GM12878 (cell line): ENCODE measurements around the gene UFD1. TPM values are rescaled to one million over a fixed set of nuclear protein-coding genes. Genes with fewer than 3 reads are reported as not detected.

Experiments used
- ATAC-seq: fragments of 200-7000 bp; cut with Tn5 transposase; 3 replicates; pipeline ENCODE4 v1.9.1; 2020; ENCODE audit warnings: mild to moderate bottlenecking, moderate library complexity
- BruUV-seq: library from RNA; stranded (reverse); fragments of 400-500 nt; replicated peaks from 2 replicates; lab custom pipeline; 2021; lab: Mats Ljungman, UMichigan
- CTCF ChIA-PET: fragments of 300-600 bp; sonication (Branson Sonifier 250); formaldehyde crosslinking; extraction: SDS; loops from one replicate; lab custom pipeline; 2021; ENCODE audit warnings: inconsistent platforms; lab: Yijun Ruan, JAX
- POLR2A ChIA-PET: fragments of 350-600 bp; formaldehyde crosslinking; extraction: SDS; loops from one replicate; lab custom pipeline; 2021; ENCODE audit warnings: inconsistent platforms; lab: Charles Lee
- RAD21 ChIA-PET: fragments of 300-600 bp; sonication (Branson Sonifier 250); formaldehyde crosslinking; loops from one replicate; lab custom pipeline; 2023; ENCODE audit warnings: antibody characterized with exemption; ENCODE audit not compliant: unreplicated experiment; lab: Charles Lee
- SMC1A ChIA-PET: fragments of 300-600 bp; sonication (Branson Sonifier 250); formaldehyde crosslinking; loops from one replicate; lab custom pipeline; 2023; ENCODE audit not compliant: unreplicated experiment, uncharacterized antibody; lab: Charles Lee
- DNase-seq: peaks from one replicate; pipeline ENCODE4 v3.0.0-alpha.2; 2011; ENCODE audit warnings: low read depth, low spot score
- FAIRE-seq: peaks from 3 replicates; lab custom pipeline; 2011; peaks lifted over from hg19 to GRCh38; lab: Jason Lieb, UNC
- H2AFZ ChIP-seq: 2 replicates; pipeline ENCODE4 v1.6.0; 2011; ENCODE audit warnings: low read depth, low read length, control low read depth; ENCODE audit not compliant: control insufficient read depth
- H3K27ac ChIP-seq: 2 replicates; pipeline ENCODE4 v1.5.1; 2011; ENCODE audit warnings: control low read depth; ENCODE audit not compliant: control insufficient read depth, insufficient read depth
- H3K27me3 ChIP-seq, 2 experiments: replicated peaks in 1 of 2; 2 replicates each; pipeline versions ENCODE4 v1.6.0 to v1.6.1; 2011; ENCODE audit warnings: low read length in 1 of 2; ENCODE audit not compliant: control insufficient read depth in 2 of 2, insufficient read depth in 2 of 2
- H3K36me3 ChIP-seq, 2 experiments: 2 replicates each; pipeline ENCODE4 v1.5.1; 2011; ENCODE audit warnings: low read length in 1 of 2; ENCODE audit not compliant: control insufficient read depth in 2 of 2, insufficient read depth in 2 of 2
- H3K4me1 ChIP-seq: 2 replicates; pipeline ENCODE4 v1.6.1; 2011; ENCODE audit warnings: mild to moderate bottlenecking, low read length, moderate library complexity, mixed read lengths; ENCODE audit not compliant: control insufficient read depth, insufficient read depth
- H3K4me2 ChIP-seq: 2 replicates; pipeline ENCODE4 v1.6.0; 2011; ENCODE audit warnings: control low read depth; ENCODE audit not compliant: control insufficient read depth, insufficient read depth
- H3K4me3 ChIP-seq: fragments of 200-600 bp; sonication (generic); 2 replicates; pipeline ENCODE4 v1.5.1; 2016
- H3K79me2 ChIP-seq: 2 replicates; pipeline ENCODE4 v1.6.0; 2011; ENCODE audit warnings: low read length; ENCODE audit not compliant: control insufficient read depth, insufficient read depth
- H3K9ac ChIP-seq: 2 replicates; pipeline ENCODE4 v1.8.0; 2011; ENCODE audit warnings: low read length, control low read depth, mixed read lengths; ENCODE audit not compliant: control insufficient read depth, insufficient read depth
- H3K9me3 ChIP-seq: replicated peaks from 3 replicates; pipeline ENCODE4 v1.5.1; 2011; ENCODE audit warnings: mild to moderate bottlenecking, low read length; ENCODE audit not compliant: control insufficient read depth, insufficient read depth
- H4K20me1 ChIP-seq: 2 replicates; pipeline ENCODE4 v1.6.0; 2011; ENCODE audit not compliant: control insufficient read depth, insufficient read depth
- ASH2L ChIP-seq: fragments of 300-600, 200-600 bp; sonication (generic); IDR thresholded peaks from 2 replicates; pipeline ENCODE4 v1.6.1; 2017; ENCODE audit warnings: low read depth, mild to moderate bottlenecking, borderline replicate concordance
- GATAD2B ChIP-seq: fragments of 450-650 bp; conservative IDR thresholded peaks from 2 replicates; pipeline ENCODE4 v1.6.1; 2017; ENCODE audit warnings: low read depth, mild to moderate bottlenecking, moderate library complexity
- MEF2A ChIP-seq: IDR thresholded peaks from 2 replicates; pipeline ENCODE4 v1.6.1; 2011; ENCODE audit warnings: low read depth, mild to moderate bottlenecking, low read length, moderate library complexity; ENCODE audit not compliant: insufficient read depth
- MTA3 ChIP-seq: IDR thresholded peaks from 2 replicates; pipeline ENCODE4 v1.6.1; 2012; ENCODE audit warnings: low read length, inconsistent platforms, borderline replicate concordance
- POLR2AphosphoS2 ChIP-seq: IDR thresholded peaks from 2 replicates; pipeline ENCODE4 v1.6.1; 2011; ENCODE audit warnings: low read depth, mild to moderate bottlenecking, low read length, improper control_type of control experiment, moderate library complexity
- POLR2AphosphoS5 ChIP-seq: IDR thresholded peaks from 2 replicates; pipeline ENCODE4 v1.6.1; 2011; ENCODE audit warnings: mild to moderate bottlenecking, low read length, inconsistent platforms
- RAD21 ChIP-seq: IDR thresholded peaks from 2 replicates; pipeline ENCODE4 v1.6.1; 2011; ENCODE audit warnings: mild to moderate bottlenecking, low read depth, low read length, moderate library complexity; ENCODE audit not compliant: insufficient read depth
- SIN3A ChIP-seq: IDR thresholded peaks from 2 replicates; pipeline ENCODE4 v1.6.1; 2012; ENCODE audit warnings: low read depth, low read length, improper control_type of control experiment
- SMAD5 ChIP-seq: IDR thresholded peaks from 2 replicates; pipeline ENCODE4 v1.6.1; 2016; ENCODE audit warnings: antibody characterized with exemption, low read depth
- STAT1 ChIP-seq: fragments of 450-650 bp; conservative IDR thresholded peaks from 2 replicates; pipeline ENCODE4 v1.6.1; 2014; ENCODE audit warnings: antibody characterized with exemption, mild to moderate bottlenecking
- WRNIP1 ChIP-seq: IDR thresholded peaks from 2 replicates; pipeline ENCODE4 v1.6.1; 2011; ENCODE audit warnings: low read depth, low read length, improper control_type of control experiment, borderline replicate concordance
- WGBS: methylation state at CpG from one replicate; pipeline ENCODE4 v1.1.6; 2016; ENCODE audit warnings: low lambda C conversion rate; ENCODE audit not compliant: insufficient replicate concordance, insufficient coverage; ENCODE audit errors: missing lambda C conversion rate; 5-methylcytosine and 5-hydroxymethylcytosine counted together
- in situ Hi-C: fragments of 300-500 bp; cut with MboI; formaldehyde crosslinking; loops from 9 replicates; pipeline ENCODE4 v1.14.3; 2018; ENCODE audit warnings: mixed read lengths
- intact Hi-C: fragments of 100-400 bp; cut with micrococcal nuclease; formaldehyde crosslinking; loops from one replicate; pipeline ENCODE4 v1.14.2; 2022; ENCODE audit not compliant: unreplicated experiment
- polyA plus RNA-seq, 11 experiments: library from polyadenylated mRNA; depleted of rRNA in 4 of 11; unstranded in 6 of 11; stranded (reverse) in 5 of 11; fragments of >200 nt; fragmentation: Nextera tagmentation in 4 of 11; fragmentation: Illumina TruSeq in 1 of 11; extraction: Ambion mirVana in 4 of 11; extraction: Trizol in 1 of 11; gene quantifications; 1 replicate in 1 of 11; 2 replicates in 10 of 11; pipeline versions ENCODE4 v1.2.1 to v1.2.3, GENCODE V29; 2011 to 2016; ENCODE audit warnings: inconsistent platforms in 2 of 11, missing spikeins in 2 of 11, low read depth in 1 of 11
- total RNA-seq, 4 experiments: library from RNA; depleted of rRNA in 3 of 4; stranded (reverse); fragments of >200 nt in 3 of 4; fragmentation: Illumina TruSeq in 1 of 4; extraction: Trizol in 1 of 4; gene quantifications; 2 replicates each; pipeline versions ENCODE4 v1.2.1 to v1.2.3, GENCODE V29; 2013 to 2021
- TF ChIP-seq, protein P1 (sequence below): fragments of 450-650 bp; IDR thresholded peaks from 2 replicates; pipeline ENCODE4 v1.6.1; 2017; ENCODE audit warnings: mild to moderate bottlenecking, moderate library complexity
- TF ChIP-seq, protein P2 (sequence below): fragments of 450-650 bp; IDR thresholded peaks from 2 replicates; pipeline ENCODE4 v1.6.1; 2018; ENCODE audit warnings: borderline replicate concordance, mild to moderate bottlenecking; ENCODE audit not compliant: partially characterized antibody
- TF ChIP-seq, protein P3 (sequence below): fragments of 450-650 bp; IDR thresholded peaks from 2 replicates; pipeline ENCODE4 v1.6.1; 2017; ENCODE audit warnings: mild to moderate bottlenecking, moderate library complexity

The UFD1 gene
- total and polyA plus RNA-seq, 10 of the 15 experiments (the other 5 are each of a cell fraction or from before 2014, with no cell fraction given) = 67.2 to 143 (median 117) TPM

DNA sequence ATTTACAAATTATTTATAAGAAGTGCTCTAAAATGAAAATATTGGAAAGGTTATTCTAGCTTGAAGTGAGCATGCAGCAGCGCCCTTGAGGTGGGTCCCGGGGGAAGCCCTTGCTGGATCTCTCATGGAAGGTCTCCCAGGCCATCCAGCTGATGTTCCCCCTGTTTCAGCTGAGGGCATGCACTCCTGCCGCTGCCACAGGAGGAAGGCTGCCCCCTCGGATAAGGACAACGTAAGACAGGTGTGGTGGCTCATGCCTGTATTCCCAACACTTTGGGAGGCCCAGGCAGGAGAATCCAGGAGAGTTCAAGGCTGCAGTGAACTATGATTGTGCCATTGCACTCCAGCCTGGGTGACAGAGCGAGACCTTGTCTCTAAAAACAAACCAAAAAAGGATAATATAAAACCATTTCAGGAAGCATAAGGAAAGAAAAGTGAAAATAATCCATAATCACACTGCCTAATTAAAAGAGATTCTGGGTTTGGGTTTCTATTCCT lies 15.7 kb upstream of the UFD1 start:
- no TSS peak for BruUV-seq
- POLR2A ChIA-PET = no interaction called here
- Histone ChIP-seq H3K79me2 (no peaks in the 10 kb centered on the region), H3K27ac (no peak overlapping the region), H3K9me3 (no peaks in the 10 kb centered on the region), H3K4me2 (no peak overlapping the region), H3K9ac (no peak overlapping the region), H3K27me3 (no peaks in the 10 kb centered on the region), H3K4me1 (no peaks in the 10 kb centered on the region), H3K4me3 (no peak overlapping the region), H2AFZ (no peak overlapping the region), H4K20me1 (no peaks in the 10 kb centered on the region), H3K36me3 (peaks cover 17 to 26% of the 10 kb centered on the region in 2 experiments; a peak in 3 of 4 replicates)
- 100% methylated on average over 6 of the region's 6 CpGs for WGBS
- CTCF ChIA-PET = no interaction called here
- DNase-seq (no peak), FAIRE-seq (no peak), ATAC-seq (no peak)
- RAD21 ChIA-PET = no interaction called here
- intact Hi-C loops = loop anchor here (2.0 kb wide), 1 partner anchor 136 kb away; no protein-coding TSS in a partner anchor
- SMC1A ChIA-PET = no interaction called here
- in situ Hi-C loops = no loop called here
- TF ChIP-seq MEF2A = no peak
- no peak for TF ChIP-seq POLR2AphosphoS5
- no peak for TF ChIP-seq MTA3
- TF ChIP-seq, protein P1, sequence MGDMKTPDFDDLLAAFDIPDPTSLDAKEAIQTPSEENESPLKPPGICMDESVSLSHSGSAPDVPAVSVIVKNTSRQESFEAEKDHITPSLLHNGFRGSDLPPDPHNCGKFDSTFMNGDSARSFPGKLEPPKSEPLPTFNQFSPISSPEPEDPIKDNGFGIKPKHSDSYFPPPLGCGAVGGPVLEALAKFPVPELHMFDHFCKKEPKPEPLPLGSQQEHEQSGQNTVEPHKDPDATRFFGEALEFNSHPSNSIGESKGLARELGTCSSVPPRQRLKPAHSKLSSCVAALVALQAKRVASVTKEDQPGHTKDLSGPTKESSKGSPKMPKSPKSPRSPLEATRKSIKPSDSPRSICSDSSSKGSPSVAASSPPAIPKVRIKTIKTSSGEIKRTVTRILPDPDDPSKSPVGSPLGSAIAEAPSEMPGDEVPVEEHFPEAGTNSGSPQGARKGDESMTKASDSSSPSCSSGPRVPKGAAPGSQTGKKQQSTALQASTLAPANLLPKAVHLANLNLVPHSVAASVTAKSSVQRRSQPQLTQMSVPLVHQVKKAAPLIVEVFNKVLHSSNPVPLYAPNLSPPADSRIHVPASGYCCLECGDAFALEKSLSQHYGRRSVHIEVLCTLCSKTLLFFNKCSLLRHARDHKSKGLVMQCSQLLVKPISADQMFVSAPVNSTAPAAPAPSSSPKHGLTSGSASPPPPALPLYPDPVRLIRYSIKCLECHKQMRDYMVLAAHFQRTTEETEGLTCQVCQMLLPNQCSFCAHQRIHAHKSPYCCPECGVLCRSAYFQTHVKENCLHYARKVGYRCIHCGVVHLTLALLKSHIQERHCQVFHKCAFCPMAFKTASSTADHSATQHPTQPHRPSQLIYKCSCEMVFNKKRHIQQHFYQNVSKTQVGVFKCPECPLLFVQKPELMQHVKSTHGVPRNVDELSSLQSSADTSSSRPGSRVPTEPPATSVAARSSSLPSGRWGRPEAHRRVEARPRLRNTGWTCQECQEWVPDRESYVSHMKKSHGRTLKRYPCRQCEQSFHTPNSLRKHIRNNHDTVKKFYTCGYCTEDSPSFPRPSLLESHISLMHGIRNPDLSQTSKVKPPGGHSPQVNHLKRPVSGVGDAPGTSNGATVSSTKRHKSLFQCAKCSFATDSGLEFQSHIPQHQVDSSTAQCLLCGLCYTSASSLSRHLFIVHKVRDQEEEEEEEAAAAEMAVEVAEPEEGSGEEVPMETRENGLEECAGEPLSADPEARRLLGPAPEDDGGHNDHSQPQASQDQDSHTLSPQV = no peak
- TF ChIP-seq WRNIP1 = no peak
- no peak for TF ChIP-seq GATAD2B
- TF ChIP-seq RAD21 = no peak
- TF ChIP-seq SMAD5 = no peak
- TF ChIP-seq ASH2L = no peak
- no peak for TF ChIP-seq SIN3A
- no peak for TF ChIP-seq STAT1
- TF ChIP-seq, protein P2, sequence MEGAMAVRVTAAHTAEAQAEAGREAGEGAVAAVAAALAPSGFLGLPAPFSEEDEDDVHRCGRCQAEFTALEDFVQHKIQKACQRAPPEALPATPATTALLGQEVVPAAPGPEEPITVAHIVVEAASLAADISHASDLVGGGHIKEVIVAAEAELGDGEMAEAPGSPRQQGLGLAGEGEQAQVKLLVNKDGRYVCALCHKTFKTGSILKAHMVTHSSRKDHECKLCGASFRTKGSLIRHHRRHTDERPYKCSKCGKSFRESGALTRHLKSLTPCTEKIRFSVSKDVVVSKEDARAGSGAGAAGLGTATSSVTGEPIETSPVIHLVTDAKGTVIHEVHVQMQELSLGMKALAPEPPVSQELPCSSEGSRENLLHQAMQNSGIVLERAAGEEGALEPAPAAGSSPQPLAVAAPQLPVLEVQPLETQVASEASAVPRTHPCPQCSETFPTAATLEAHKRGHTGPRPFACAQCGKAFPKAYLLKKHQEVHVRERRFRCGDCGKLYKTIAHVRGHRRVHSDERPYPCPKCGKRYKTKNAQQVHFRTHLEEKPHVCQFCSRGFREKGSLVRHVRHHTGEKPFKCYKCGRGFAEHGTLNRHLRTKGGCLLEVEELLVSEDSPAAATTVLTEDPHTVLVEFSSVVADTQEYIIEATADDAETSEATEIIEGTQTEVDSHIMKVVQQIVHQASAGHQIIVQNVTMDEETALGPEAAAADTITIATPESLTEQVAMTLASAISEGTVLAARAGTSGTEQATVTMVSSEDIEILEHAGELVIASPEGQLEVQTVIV = no peak
- TF ChIP-seq, protein P3, sequence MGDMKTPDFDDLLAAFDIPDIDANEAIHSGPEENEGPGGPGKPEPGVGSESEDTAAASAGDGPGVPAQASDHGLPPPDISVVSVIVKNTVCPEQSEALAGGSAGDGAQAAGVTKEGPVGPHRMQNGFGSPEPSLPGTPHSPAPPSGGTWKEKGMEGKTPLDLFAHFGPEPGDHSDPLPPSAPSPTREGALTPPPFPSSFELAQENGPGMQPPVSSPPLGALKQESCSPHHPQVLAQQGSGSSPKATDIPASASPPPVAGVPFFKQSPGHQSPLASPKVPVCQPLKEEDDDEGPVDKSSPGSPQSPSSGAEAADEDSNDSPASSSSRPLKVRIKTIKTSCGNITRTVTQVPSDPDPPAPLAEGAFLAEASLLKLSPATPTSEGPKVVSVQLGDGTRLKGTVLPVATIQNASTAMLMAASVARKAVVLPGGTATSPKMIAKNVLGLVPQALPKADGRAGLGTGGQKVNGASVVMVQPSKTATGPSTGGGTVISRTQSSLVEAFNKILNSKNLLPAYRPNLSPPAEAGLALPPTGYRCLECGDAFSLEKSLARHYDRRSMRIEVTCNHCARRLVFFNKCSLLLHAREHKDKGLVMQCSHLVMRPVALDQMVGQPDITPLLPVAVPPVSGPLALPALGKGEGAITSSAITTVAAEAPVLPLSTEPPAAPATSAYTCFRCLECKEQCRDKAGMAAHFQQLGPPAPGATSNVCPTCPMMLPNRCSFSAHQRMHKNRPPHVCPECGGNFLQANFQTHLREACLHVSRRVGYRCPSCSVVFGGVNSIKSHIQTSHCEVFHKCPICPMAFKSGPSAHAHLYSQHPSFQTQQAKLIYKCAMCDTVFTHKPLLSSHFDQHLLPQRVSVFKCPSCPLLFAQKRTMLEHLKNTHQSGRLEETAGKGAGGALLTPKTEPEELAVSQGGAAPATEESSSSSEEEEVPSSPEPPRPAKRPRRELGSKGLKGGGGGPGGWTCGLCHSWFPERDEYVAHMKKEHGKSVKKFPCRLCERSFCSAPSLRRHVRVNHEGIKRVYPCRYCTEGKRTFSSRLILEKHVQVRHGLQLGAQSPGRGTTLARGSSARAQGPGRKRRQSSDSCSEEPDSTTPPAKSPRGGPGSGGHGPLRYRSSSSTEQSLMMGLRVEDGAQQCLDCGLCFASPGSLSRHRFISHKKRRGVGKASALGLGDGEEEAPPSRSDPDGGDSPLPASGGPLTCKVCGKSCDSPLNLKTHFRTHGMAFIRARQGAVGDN = no peak
- TF ChIP-seq POLR2AphosphoS2 = no peak
